Cardiac atrium fibroblast (primary cell): Measurements from ENCODE around the gene LRRC52. TPM values are rescaled to one million over a fixed set of nuclear protein-coding genes. Genes with fewer than 3 reads are reported as not detected.

Experiments
- total RNA-seq: library from RNA; depleted of rRNA; stranded (reverse); fragments of >200 nt; gene quantifications from 2 replicates; pipeline ENCODE4 v1.2.3, GENCODE V29; 2015

LRRC52 gene, protein sequence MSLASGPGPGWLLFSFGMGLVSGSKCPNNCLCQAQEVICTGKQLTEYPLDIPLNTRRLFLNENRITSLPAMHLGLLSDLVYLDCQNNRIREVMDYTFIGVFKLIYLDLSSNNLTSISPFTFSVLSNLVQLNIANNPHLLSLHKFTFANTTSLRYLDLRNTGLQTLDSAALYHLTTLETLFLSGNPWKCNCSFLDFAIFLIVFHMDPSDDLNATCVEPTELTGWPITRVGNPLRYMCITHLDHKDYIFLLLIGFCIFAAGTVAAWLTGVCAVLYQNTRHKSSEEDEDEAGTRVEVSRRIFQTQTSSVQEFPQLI
- total RNA-seq = not detected in 2 replicates

DNA sequence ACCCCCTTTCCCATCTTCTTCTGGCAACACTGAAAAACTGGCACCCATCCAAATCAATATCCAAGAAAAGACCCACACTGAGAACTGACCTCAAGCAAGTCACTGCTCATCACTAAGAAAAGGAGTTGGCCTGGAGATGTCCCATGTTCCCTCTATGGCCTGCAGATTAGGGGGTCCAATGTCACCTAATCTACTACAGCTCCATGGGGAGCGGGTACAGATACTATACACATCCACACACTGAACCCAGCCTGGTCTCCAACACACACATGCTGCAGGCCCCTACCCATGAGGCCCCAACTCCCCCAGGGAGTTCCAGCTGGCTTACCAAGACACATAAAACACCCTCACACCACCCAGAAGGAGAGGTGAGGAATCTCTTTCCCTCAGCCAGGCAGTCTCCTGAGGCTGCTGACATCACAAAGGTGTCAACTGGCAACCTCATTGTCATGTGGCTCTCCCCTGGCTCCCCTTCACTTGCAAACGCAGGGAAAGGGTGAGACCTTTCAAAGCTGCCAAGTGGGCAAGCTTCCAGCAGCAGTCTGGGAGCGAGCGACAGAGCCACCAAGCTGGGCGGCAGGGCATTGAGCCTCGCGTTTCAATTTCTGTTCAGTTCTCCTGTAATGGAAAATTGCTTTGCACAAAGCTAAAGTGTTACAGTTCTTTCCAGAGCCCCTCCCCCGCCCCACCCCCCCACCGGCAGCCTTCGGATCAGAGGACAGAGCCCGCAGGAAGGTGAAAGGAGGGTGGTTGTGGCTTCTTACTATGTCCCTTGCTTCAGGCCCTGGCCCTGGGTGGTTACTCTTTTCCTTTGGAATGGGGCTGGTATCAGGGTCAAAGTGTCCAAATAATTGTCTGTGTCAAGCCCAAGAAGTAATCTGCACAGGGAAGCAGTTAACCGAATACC is at the start of gene LRRC52:
Gene LRRC52, plus strand, starts transcription at position 469 of the 907 bp plus-strand sequence. Its CDS starts 297 bp downstream, at position 766.

Other genes starting within 250 kb of the LRRC52 start
- not detected in 2 replicates for gene LMX1A, start 187.3 kb upstream of the LRRC52 start, total RNA-seq
- gene RXRG, start 98.9 kb upstream of the LRRC52 start, total RNA-seq = not detected in 2 replicates
- 200 and 230 TPM in 2 replicates for gene MGST3, start 87.2 kb downstream of the LRRC52 start, total RNA-seq
- 73.4 and 76.9 TPM in 2 replicates for gene ALDH9A1, start 154.6 kb downstream of the LRRC52 start, total RNA-seq
- gene TMCO1, start 224.9 kb downstream of the LRRC52 start, total RNA-seq = 59.4 and 61.9 TPM in 2 replicates